CD4-positive, alpha-beta T cell treated with Interleukin-21 for 1 hour (primary cell): ENCODE results near the gene CDC42SE2.
"Not testable (repeated sequence)": the region's sequence is repeated elsewhere in the genome, so short reads cannot be mapped to it uniquely, and the experiment has no call there.

Experiments
- DNase-seq: peaks from one replicate; pipeline ENCODE4 v3.0.0-alpha.2; 2020

The CDC42SE2 gene

GRCh38 chr5:131252824-131253171 lies 11.1 kb upstream of the CDC42SE2 start:
- peak; percentile 90 for DNase-seq

GRCh38 chr5:131254025-131254424 lies 9.8 kb upstream of the CDC42SE2 start:
- peak; percentile 45 for DNase-seq

GRCh38 chr5:131254741-131255140 lies 9.1 kb upstream of the CDC42SE2 start:
- DNase-seq = peak; percentile 37

GRCh38 chr5:131256507-131256823 lies 7.4 kb upstream of the CDC42SE2 start:
- no peak for DNase-seq

- no peak for DNase-seq
Observed at GRCh38 chr5:131258733-131259132, 5.1 kb upstream of the CDC42SE2 start.

GRCh38 chr5:131259326-131259725 lies 4.5 kb upstream of the CDC42SE2 start:
- no peak for DNase-seq

- no peak for DNase-seq
Observed at GRCh38 chr5:131260895-131261294, 3.0 kb upstream of the CDC42SE2 start.

- DNase-seq = no peak
Observed at GRCh38 chr5:131261483-131261882, 2.4 kb upstream of the CDC42SE2 start.

GRCh38 chr5:131262953-131263541 lies 806 bp upstream of the CDC42SE2 start:
- DNase-seq = no peak

- peak; percentile 61 for DNase-seq
Observed at GRCh38 chr5:131264451-131265099, 722 bp downstream of the CDC42SE2 start.

GRCh38 chr5:131265311-131265803 lies 1.5 kb downstream of the CDC42SE2 start:
- DNase-seq = peak; percentile 69

GRCh38 chr5:131266370-131267060 lies 2.7 kb downstream of the CDC42SE2 start:
- DNase-seq = peak; percentile 72

- no peak for DNase-seq
Observed at GRCh38 chr5:131268758-131269370, 5.0 kb downstream of the CDC42SE2 start.

GRCh38 chr5:131270809-131271208 lies 7.0 kb downstream of the CDC42SE2 start:
- DNase-seq = no peak

- DNase-seq = not testable (repeated sequence)
Observed at GRCh38 chr5:131271888-131272287, 8.0 kb downstream of the CDC42SE2 start.

GRCh38 chr5:131272307-131272706 lies 8.5 kb downstream of the CDC42SE2 start:
- no peak for DNase-seq

- peak; percentile 78 for DNase-seq
Observed at GRCh38 chr5:131272724-131273123, 8.9 kb downstream of the CDC42SE2 start.

GRCh38 chr5:131274326-131275063 lies 10.6 kb downstream of the CDC42SE2 start:
- DNase-seq = peak; percentile 48

GRCh38 chr5:131276072-131276471 lies 12.2 kb downstream of the CDC42SE2 start:
- peak; percentile 50 for DNase-seq

- no peak for DNase-seq
Observed at GRCh38 chr5:131277447-131277846, 13.6 kb downstream of the CDC42SE2 start.

GRCh38 chr5:131277875-131278740 lies 14.3 kb downstream of the CDC42SE2 start:
- DNase-seq = peak; percentile 60

GRCh38 chr5:131278741-131279124 lies 14.9 kb downstream of the CDC42SE2 start:
- not testable (repeated sequence) for DNase-seq
